MG63 (cell line): ENCODE results near the gene FCGR3A. TPM values are rescaled to one million over a fixed set of nuclear protein-coding genes. Genes with fewer than 3 reads are reported as not detected.
"Not testable (repeated sequence)": the region's sequence is repeated elsewhere in the genome, so short reads cannot be mapped to it uniquely, and the experiment has no call there.

Experiments
- DNase-seq: peaks from one replicate; pipeline ENCODE4 v3.0.0-alpha.2; 2020
- H3K27me3 ChIP-seq: fragments of 250-450 bp; sonication (Bioruptor Pico); 2 replicates; pipeline ENCODE4 v1.5.1; 2020; ENCODE audit warnings: mild to moderate bottlenecking, moderate library complexity
- H3K36me3 ChIP-seq: fragments of 250-450 bp; sonication (Bioruptor Pico); 2 replicates; pipeline ENCODE4 v1.5.1; 2020; ENCODE audit warnings: mild to moderate bottlenecking, moderate library complexity
- H3K4me3 ChIP-seq: fragments of 250-450 bp; sonication (Bioruptor Pico); 2 replicates; pipeline ENCODE4 v1.5.1; 2020; ENCODE audit warnings: mild to moderate bottlenecking, moderate library complexity
- H3K9me3 ChIP-seq: fragments of 250-450 bp; sonication (Bioruptor Pico); 2 replicates; pipeline ENCODE4 v1.5.1; 2020; ENCODE audit warnings: mild to moderate bottlenecking, moderate library complexity
- total RNA-seq: library from RNA; depleted of rRNA; stranded (reverse); fragments of >200 nt; shearing (Covaris generic); gene quantifications from 2 replicates; pipeline ENCODE4 v1.2.3, GENCODE V29; 2014; ENCODE audit warnings: low replicate concordance

Gene FCGR3A
- total RNA-seq, 1 experiment from 2014 or later = not detected

- not testable (repeated sequence) for H3K27me3 ChIP-seq, H3K36me3 ChIP-seq, DNase-seq, H3K9me3 ChIP-seq
- H3K4me3 ChIP-seq = peak overlapping the region; percentile 62; the same call in 1 of the 2 replicates
Observed at GRCh38 chr1:161523041-161523816, 26.4 kb downstream of the FCGR3A start.

GRCh38 chr1:161513953-161514352 is 35.7 kb downstream of the FCGR3A start:
- not testable (repeated sequence) for H3K4me3 ChIP-seq, H3K27me3 ChIP-seq, H3K9me3 ChIP-seq, DNase-seq, H3K36me3 ChIP-seq

GRCh38 chr1:161513448-161513780 is 36.2 kb downstream of the FCGR3A start:
- H3K4me3 ChIP-seq, DNase-seq, H3K27me3 ChIP-seq, H3K36me3 ChIP-seq, H3K9me3 ChIP-seq: not testable (repeated sequence)

- DNase-seq, H3K9me3 ChIP-seq, H3K36me3 ChIP-seq, H3K27me3 ChIP-seq, H3K4me3 ChIP-seq: not testable (repeated sequence)
Observed at GRCh38 chr1:161512636-161513447, 36.8 kb downstream of the FCGR3A start.

- Histone ChIP-seq H3K4me3 (no peak overlapping the region), H3K27me3 (no peaks in the 10 kb centered on the region), H3K9me3 (no peaks in the 10 kb centered on the region), H3K36me3 (no peaks in the 10 kb centered on the region)
- no peak for DNase-seq
Observed at GRCh38 chr1:161511756-161512060, 37.9 kb downstream of the FCGR3A start.

GRCh38 chr1:161511018-161511755 is 38.4 kb downstream of the FCGR3A start:
- DNase-seq = no peak
- Histone ChIP-seq H3K9me3 (no peaks in the 10 kb centered on the region), H3K27me3 (no peaks in the 10 kb centered on the region), H3K36me3 (no peaks in the 10 kb centered on the region), H3K4me3 (no peak overlapping the region)

- Histone ChIP-seq H3K27me3 (no peaks in the 10 kb centered on the region), H3K4me3 (no peak overlapping the region), H3K9me3 (no peaks in the 10 kb centered on the region), H3K36me3 (no peaks in the 10 kb centered on the region)
- no peak for DNase-seq
Observed at GRCh38 chr1:161510477-161510876, 39.1 kb downstream of the FCGR3A start.

- H3K36me3 ChIP-seq = no peaks in the 10 kb centered on the region
- no peaks in the 10 kb centered on the region for H3K27me3 ChIP-seq
Observed at GRCh38 chr1:161506336-161507223, 43.0 kb downstream of the FCGR3A start.

GRCh38 chr1:161505686-161506085 is 43.9 kb downstream of the FCGR3A start:
- Histone ChIP-seq H3K9me3 (no peaks in the 10 kb centered on the region), H3K36me3 (no peaks in the 10 kb centered on the region), H3K27me3 (no peaks in the 10 kb centered on the region), H3K4me3 (no peak overlapping the region)
- no peak for DNase-seq

More at GRCh38 chr1:161506336-161507223, 43.0 kb downstream of the FCGR3A start:
- H3K4me3 ChIP-seq = no peak overlapping the region
- H3K9me3 ChIP-seq = no peaks in the 10 kb centered on the region
- DNase-seq = peak; percentile 15

GRCh38 chr1:161503394-161503748 is 46.2 kb downstream of the FCGR3A start:
- no peak for DNase-seq
- no peaks in the 10 kb centered on the region for H3K9me3 ChIP-seq
- H3K27me3 ChIP-seq = no peaks in the 10 kb centered on the region
- no peak overlapping the region for H3K4me3 ChIP-seq
- H3K36me3 ChIP-seq = no peaks in the 10 kb centered on the region

- no peak overlapping the region for H3K4me3 ChIP-seq
- H3K9me3 ChIP-seq = no peaks in the 10 kb centered on the region
- H3K27me3 ChIP-seq = no peaks in the 10 kb centered on the region
- DNase-seq = no peak
- H3K36me3 ChIP-seq = no peaks in the 10 kb centered on the region
Observed at GRCh38 chr1:161502641-161503393, 46.8 kb downstream of the FCGR3A start.

GRCh38 chr1:161502181-161502580 is 47.4 kb downstream of the FCGR3A start:
- Histone ChIP-seq H3K27me3 (no peaks in the 10 kb centered on the region), H3K4me3 (no peak overlapping the region), H3K36me3 (no peaks in the 10 kb centered on the region), H3K9me3 (no peaks in the 10 kb centered on the region)
- no peak for DNase-seq

GRCh38 chr1:161501234-161501633 is 48.4 kb downstream of the FCGR3A start:
- Histone ChIP-seq H3K36me3 (no peaks in the 10 kb centered on the region), H3K4me3 (no peak overlapping the region), H3K9me3 (no peaks in the 10 kb centered on the region), H3K27me3 (no peaks in the 10 kb centered on the region)
- no peak for DNase-seq

- Histone ChIP-seq H3K9me3 (no peaks in the 10 kb centered on the region), H3K4me3 (no peak overlapping the region), H3K36me3 (no peaks in the 10 kb centered on the region), H3K27me3 (no peaks in the 10 kb centered on the region)
- DNase-seq = no peak
Observed at GRCh38 chr1:161499099-161500039, 50.2 kb downstream of the FCGR3A start.

GRCh38 chr1:161498646-161499045 is 51.0 kb downstream of the FCGR3A start:
- no peak for DNase-seq
- Histone ChIP-seq H3K27me3 (no peaks in the 10 kb centered on the region), H3K9me3 (no peaks in the 10 kb centered on the region), H3K4me3 (no peak overlapping the region), H3K36me3 (no peaks in the 10 kb centered on the region)
